ELF-1 (cell line): ENCODE data around the gene CFTR.

Experiments
- DNase-seq: peaks from one replicate; pipeline ENCODE4 v3.0.0-alpha.2; 2016; ENCODE audit warnings: low read depth, low spot score

CFTR gene

GRCh38 chr7:117648203-117648866 is 168.5 kb downstream of the CFTR start:
- no peak for DNase-seq

DNA sequence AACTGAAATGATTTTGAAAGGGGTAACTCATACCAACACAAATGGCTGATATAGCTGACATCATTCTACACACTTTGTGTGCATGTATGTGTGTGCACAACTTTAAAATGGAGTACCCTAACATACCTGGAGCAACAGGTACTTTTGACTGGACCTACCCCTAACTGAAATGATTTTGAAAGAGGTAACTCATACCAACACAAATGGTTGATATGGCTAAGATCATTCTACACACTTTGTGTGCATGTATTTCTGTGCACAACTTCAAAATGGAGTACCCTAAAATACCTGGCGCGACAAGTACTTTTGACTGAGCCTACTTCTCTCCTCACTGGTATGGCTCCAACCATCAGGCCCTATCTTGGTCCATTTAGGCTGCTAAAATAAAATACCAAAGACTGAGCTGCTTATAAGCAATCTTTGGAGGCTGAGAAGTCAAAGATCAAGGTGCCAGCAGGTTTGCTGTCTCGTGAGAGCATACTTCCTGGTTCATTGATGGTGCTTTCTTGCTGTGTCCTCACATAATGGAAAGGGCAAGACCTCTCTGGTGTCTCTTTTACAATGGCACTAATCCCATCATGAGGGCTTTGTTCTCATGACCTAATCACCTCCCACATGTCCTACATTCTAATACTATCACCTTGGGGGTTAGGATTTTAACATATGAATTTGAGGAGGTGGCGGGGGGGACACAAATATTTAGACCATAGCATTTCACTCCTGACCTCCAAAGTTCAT is 173.3 kb downstream of the CFTR start:
- DNase-seq = no peak

DNA sequence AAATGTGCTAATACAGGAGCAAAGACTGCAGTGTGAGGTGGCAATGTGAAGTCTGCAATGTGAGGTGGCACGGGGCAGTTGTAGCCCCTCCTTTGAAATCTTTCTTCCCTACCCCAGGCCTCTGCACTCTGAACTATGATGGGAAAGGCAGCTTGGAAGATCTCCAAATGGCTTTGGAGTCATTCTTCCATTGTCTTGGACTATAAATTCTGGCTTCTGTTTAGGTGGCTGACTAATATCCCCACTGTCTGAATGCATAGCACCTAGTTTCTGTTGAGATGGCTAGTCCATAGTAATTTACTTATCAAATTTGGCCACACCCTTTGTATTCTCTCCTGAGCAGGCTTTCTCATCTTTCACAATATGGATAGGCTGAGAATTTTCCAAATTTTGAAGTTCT is 175.0 kb downstream of the CFTR start:
- DNase-seq = no peak

DNA sequence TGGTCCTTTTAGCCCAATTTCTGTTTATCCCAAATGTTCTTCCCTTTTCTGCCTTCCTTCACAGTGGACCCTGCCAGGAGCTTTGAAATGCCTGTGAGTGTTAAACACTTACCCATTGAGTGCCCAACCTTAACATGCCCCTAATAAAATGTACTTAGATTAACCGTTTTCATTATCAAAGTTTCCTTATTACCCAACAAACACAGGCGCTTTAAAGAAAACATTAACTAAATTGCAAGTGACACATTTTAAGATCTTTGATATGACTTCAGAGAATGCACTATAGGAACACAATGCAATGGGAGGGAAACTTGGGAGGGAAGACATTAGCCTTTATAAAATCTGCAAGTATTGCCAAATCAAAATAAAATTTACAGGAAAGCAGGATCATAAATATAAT is 177.0 kb downstream of the CFTR start:
- no peak for DNase-seq

- DNase-seq = no peak
Observed at GRCh38 chr7:117659531-117660011, 179.7 kb downstream of the CFTR start.

GRCh38 chr7:117661328-117661727 is 181.5 kb downstream of the CFTR start:
- DNase-seq = no peak

DNA sequence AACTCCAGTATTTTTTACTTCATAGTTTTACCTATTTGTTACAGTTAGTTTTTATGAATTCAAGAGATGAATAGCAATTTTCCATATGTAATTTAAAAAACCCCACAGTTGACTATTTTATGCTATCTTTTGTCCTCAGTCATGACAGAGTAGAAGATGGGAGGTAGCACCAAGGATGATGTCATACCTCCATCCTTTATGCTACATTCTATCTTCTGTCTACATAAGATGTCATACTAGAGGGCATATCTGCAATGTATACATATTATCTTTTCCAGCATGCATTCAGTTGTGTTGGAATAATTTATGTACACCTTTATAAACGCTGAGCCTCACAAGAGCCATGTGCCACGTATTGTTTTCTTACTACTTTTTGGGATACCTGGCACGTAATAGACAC is 184.2 kb downstream of the CFTR start:
- DNase-seq = no peak

DNA sequence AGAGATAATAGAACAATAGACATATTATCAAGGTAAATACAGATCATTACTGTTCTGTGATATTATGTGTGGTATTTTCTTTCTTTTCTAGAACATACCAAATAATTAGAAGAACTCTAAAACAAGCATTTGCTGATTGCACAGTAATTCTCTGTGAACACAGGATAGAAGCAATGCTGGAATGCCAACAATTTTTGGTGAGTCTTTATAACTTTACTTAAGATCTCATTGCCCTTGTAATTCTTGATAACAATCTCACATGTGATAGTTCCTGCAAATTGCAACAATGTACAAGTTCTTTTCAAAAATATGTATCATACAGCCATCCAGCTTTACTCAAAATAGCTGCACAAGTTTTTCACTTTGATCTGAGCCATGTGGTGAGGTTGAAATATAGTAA is 185.5 kb downstream of the CFTR start:
- DNase-seq = no peak

DNA sequence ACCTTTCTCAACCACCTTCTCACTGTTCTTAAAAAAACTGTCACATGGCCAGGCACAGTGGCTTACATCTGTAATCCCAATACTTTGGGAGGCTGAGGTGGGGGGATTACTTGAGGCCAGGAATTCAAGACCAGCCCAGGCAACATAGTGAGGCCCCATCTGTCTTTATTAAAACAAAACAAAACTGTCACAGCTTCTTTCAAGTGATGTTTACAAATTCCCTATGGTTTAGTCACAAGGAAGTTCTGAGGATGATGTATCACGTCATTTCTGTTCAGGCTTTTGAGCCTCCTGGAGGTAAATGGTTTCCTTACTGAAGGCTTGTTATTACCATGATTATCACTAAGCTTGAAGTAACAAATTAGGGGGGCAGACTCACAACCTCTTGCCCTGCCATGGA is 186.2 kb downstream of the CFTR start:
- DNase-seq = peak; percentile 23

DNA sequence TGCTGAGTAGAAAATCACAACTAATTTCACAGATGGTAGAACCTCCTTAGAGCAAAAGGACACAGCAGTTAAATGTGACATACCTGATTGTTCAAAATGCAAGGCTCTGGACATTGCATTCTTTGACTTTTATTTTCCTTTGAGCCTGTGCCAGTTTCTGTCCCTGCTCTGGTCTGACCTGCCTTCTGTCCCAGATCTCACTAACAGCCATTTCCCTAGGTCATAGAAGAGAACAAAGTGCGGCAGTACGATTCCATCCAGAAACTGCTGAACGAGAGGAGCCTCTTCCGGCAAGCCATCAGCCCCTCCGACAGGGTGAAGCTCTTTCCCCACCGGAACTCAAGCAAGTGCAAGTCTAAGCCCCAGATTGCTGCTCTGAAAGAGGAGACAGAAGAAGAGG is 186.9 kb downstream of the CFTR start:
- DNase-seq = no peak

DNA sequence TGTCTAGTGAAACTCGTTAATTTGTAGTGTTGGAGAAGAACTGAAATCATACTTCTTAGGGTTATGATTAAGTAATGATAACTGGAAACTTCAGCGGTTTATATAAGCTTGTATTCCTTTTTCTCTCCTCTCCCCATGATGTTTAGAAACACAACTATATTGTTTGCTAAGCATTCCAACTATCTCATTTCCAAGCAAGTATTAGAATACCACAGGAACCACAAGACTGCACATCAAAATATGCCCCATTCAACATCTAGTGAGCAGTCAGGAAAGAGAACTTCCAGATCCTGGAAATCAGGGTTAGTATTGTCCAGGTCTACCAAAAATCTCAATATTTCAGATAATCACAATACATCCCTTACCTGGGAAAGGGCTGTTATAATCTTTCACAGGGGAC is 187.6 kb downstream of the CFTR start:
- no peak for DNase-seq

- DNase-seq = peak; percentile 20
Observed at GRCh38 chr7:117669818-117670217, 190.0 kb downstream of the CFTR start.

DNA sequence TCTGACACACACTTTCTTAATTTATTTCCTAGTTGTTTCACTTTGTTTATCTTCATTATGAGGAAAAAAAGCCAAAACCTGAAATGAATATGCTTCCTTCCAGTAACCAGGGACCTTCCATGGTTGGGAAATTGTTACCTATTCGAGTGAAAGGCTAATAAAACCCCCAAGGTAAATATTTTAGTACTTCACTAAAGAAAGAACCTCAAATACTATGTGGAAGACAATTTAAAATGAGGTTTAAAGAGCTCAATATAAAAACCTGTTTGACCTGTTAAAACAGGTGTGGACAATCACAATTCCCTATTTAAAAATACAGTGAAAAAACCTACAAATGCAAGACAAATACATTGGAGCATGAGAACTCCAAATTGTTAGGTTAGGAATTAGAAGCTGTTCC is 192.6 kb downstream of the CFTR start:
- DNase-seq = no peak

- peak; percentile 85 for DNase-seq
Observed at GRCh38 chr7:117673367-117673766, 193.5 kb downstream of the CFTR start.

GRCh38 chr7:117673839-117674238 is 194.0 kb downstream of the CFTR start:
- DNase-seq = no peak

DNA sequence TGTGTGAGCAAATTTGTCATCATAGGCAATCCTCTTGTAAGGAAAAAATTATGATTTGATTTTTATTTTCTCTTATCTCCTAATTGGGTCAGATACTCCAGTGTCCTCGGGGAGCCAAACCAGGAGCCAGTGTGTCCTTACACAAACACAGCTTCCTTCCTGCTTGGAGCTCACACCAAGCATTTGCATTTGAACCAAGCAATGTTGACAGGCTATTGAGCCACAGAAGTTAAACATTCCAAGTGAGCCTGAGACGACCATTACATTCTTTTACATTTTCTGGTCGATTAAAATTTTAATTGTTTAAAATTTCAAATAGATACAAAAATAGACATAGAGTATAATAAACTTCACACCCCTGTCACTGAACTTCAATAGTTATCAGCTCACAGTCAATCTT is 194.8 kb downstream of the CFTR start:
- DNase-seq = peak; percentile 50

GRCh38 chr7:117675497-117676435 is 195.9 kb downstream of the CFTR start:
- DNase-seq = peak; percentile 21

DNA sequence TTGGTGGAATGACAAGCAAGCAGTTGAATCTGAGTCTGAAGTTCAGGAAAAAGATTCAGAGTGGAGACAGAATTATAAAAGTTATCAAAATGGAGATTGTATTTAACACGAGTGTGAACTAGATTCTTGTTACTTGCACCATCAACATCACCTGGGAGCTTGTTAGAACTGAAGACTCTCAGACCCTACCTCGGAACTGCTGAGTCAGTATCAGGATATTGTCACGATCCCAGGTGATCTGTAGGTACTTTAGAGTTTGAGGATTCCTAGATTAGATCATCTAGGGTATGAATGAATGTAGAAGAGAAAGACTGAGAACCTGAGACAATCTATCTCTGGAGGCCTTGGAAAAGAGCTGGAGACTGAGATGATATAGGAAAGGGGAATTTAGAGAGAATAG is 199.3 kb downstream of the CFTR start:
- no peak for DNase-seq

DNA sequence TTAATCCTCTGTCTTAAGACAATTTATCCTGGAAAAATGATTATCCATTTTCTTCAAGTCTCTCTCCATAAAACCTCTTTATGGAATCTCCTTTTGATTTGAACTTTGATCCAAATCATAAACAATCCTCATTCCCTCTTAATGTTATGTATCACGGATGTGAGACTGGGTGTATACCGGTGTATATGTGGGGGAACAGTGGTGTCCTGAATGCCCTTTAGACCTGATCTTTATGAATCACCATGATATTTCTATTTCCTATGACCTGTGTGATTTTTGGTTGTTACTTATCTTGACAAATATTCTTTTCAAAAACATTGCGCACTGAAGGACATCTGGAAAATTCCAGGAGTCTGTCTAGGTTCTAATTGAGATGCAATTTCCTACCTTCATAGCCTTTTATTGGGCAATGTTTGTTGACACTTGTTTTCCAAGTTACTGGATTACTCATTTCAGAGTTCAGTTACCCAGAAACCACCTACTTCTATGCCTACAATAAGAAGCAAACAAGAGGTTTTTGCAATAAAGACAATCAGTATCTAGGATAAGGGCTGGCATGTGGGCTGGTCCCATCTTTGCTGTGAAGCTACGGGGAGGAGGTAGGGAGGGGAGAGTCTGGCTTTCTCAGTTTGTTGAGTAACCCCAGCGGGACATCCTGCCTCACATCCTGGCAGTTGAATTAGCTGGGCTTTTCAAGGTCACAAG is 203.0 kb downstream of the CFTR start:
- no peak for DNase-seq

DNA sequence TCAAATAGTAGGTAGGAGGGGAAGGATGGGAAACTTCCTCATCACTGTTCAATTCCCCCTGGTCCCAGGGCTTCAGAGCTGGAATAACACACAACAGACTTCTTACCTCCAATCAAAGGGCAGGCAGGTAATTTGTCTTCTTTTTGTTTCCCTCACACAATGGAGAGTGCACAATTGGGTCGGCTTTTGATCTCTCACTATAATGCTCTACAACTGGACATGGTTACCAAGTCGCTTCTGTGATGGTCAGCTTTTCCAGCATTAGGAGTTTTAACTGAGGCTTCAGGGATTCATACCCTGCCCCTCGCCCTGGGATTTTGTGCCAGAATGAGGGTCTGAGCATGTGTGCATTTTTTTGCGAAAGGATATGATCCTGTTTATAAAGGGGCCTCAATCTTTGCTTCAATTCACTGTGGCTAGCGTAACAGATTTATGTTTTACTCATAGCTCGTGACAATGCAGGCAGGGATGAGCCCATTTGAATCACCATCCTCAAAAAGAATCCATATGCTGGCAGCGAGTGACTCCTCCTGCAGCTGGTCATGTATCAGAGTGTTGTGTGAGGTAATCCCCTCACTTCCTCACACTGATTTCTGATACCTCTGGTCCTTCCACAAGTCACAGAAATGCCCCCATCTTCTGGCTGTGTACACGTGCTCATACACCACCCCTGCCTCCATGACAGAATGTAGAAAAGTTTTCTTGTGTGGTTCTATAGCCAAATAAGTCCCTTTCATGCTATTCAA is 203.8 kb downstream of the CFTR start:
- DNase-seq = no peak

GRCh38 chr7:117685795-117686194 is 206.0 kb downstream of the CFTR start:
- no peak for DNase-seq
